H1 (cell line): ENCODE results near the gene RBMS2. TPM values are rescaled to one million over a fixed set of nuclear protein-coding genes. Genes with fewer than 3 reads are reported as not detected.
A peak's percentile ranks its signal among the peaks of the same experiment; 100 is the strongest.

Source experiments
- CTCF ChIA-PET: fragments of 300-600 bp; sonication (Branson Sonifier 250); formaldehyde crosslinking; loops from one replicate; lab custom pipeline; 2021; ENCODE audit not compliant: partially characterized antibody; lab: Charles Lee
- POLR2A ChIA-PET: fragments of 300-600 bp; sonication (Branson Sonifier 250); formaldehyde crosslinking; loops from one replicate; lab custom pipeline; 2021; ENCODE audit warnings: inconsistent platforms; ENCODE audit not compliant: partially characterized antibody; lab: Charles Lee
- DNase-seq, 2 experiments: peaks; one replicate each; pipeline versions ENCODE4 v3.0.0 to v3.0.0-alpha.2; 2010 to 2022; ENCODE audit warnings: low spot score in 2 of 2, low read depth in 1 of 2, mixed read lengths in 1 of 2
- FAIRE-seq: peaks from 2 replicates; lab custom pipeline; 2011; peaks lifted over from hg19 to GRCh38; lab: Jason Lieb, UNC
- H2AFZ ChIP-seq: 2 replicates; pipeline ENCODE4 v1.8.1; 2012; ENCODE audit warnings: low read length, inconsistent platforms
- H2AK5ac ChIP-seq: 2 replicates; pipeline ENCODE4 v1.6.1; 2013; ENCODE audit warnings: low read depth, low read length
- H2BK120ac ChIP-seq: replicated peaks from 2 replicates; pipeline ENCODE3; 2013; ENCODE audit warnings: low read depth, low read length, inconsistent platforms
- H2BK12ac ChIP-seq: 2 replicates; pipeline ENCODE4 v1.6.1; 2013; ENCODE audit warnings: low read depth, low read length
- H2BK15ac ChIP-seq: 2 replicates; pipeline ENCODE4 v1.6.1; 2013; ENCODE audit warnings: low read length
- H2BK20ac ChIP-seq: 2 replicates; pipeline ENCODE4 v1.6.1; 2013; ENCODE audit warnings: low read length
- H2BK5ac ChIP-seq: 2 replicates; pipeline ENCODE4 v1.6.1; 2013; ENCODE audit warnings: low read depth, low read length
- H3K14ac ChIP-seq: 2 replicates; pipeline ENCODE4 v1.6.1; 2013; ENCODE audit warnings: inconsistent platforms; ENCODE audit not compliant: insufficient read length
- H3K18ac ChIP-seq: 2 replicates; pipeline ENCODE4 v1.6.1; 2013; ENCODE audit warnings: low read length; ENCODE audit errors: extremely low read depth
- H3K23ac ChIP-seq: 2 replicates; pipeline ENCODE4 v1.6.1; 2013; ENCODE audit warnings: inconsistent platforms; ENCODE audit not compliant: insufficient read length
- H3K23me2 ChIP-seq: 2 replicates; pipeline ENCODE4 v1.6.1; 2013; ENCODE audit warnings: low read depth, low read length
- H3K27ac ChIP-seq: 2 replicates; pipeline ENCODE4 v1.6.1; 2011; ENCODE audit warnings: low read depth, low read length, inconsistent platforms
- H3K27me3 ChIP-seq, 4 experiments: replicated peaks in 1 of 4; 1 replicate in 1 of 4; 2 replicates in 3 of 4; pipeline versions ENCODE4 v1.6.1 to v1.8.1; 2011 to 2013; ENCODE audit warnings: low read length in 3 of 4, mild to moderate bottlenecking in 3 of 4, inconsistent platforms in 2 of 4, mixed read lengths in 2 of 4, moderate library complexity in 1 of 4; ENCODE audit not compliant: control insufficient read depth in 3 of 4, insufficient read depth in 3 of 4; ENCODE audit errors: extremely low read depth in 1 of 4
- H3K36me3 ChIP-seq, 4 experiments: 2 replicates each; pipeline versions ENCODE4 v1.6.1 to v1.8.1; 2011 to 2013; ENCODE audit warnings: mild to moderate bottlenecking in 4 of 4, low read length in 3 of 4, moderate library complexity in 2 of 4, control low read depth in 1 of 4, inconsistent platforms in 1 of 4; ENCODE audit not compliant: insufficient read depth in 4 of 4, control insufficient read depth in 2 of 4
- H3K4ac ChIP-seq: replicated peaks from 2 replicates; pipeline ENCODE3; 2013; ENCODE audit warnings: low read length, low read depth, mixed read lengths, inconsistent platforms; ENCODE audit not compliant: insufficient read length
- H3K4me1 ChIP-seq, 4 experiments: replicated peaks in 1 of 4; 1 replicate in 1 of 4; 2 replicates in 3 of 4; pipeline versions ENCODE4 v1.6.1 to v1.8.1; 2011 to 2013; ENCODE audit warnings: low read length in 3 of 4, inconsistent platforms in 2 of 4, mixed read lengths in 1 of 4; ENCODE audit not compliant: insufficient read depth in 4 of 4, control insufficient read depth in 3 of 4
- H3K4me2 ChIP-seq, 2 experiments: 2 replicates each; pipeline versions ENCODE4 v1.6.1 to v1.8.1; 2011 to 2013; ENCODE audit warnings: low read depth in 2 of 2, low read length in 2 of 2, control low read depth in 1 of 2, inconsistent platforms in 1 of 2, mild to moderate bottlenecking in 1 of 2; ENCODE audit not compliant: insufficient read depth in 1 of 2
- H3K4me3 ChIP-seq, 4 experiments: fragments of 200-600, 300-600 bp in 1 of 4; sonication (generic), shearing (Covaris generic), sonication (Bioruptor Twin) in 1 of 4; 2 replicates each; pipeline versions ENCODE4 v1.5.1 to v1.8.1; 2011 to 2016; ENCODE audit warnings: low read length in 4 of 4, low read depth in 3 of 4, control low read depth in 2 of 4, inconsistent platforms in 2 of 4, mild to moderate bottlenecking in 2 of 4, mixed read lengths in 1 of 4, moderate library complexity in 1 of 4; ENCODE audit not compliant: insufficient read depth in 2 of 4; ENCODE audit errors: extremely low read depth in 1 of 4
- H3K56ac ChIP-seq: replicated peaks from 2 replicates; pipeline ENCODE3; 2013; ENCODE audit warnings: low read depth, mild to moderate bottlenecking, mixed read lengths, low read length, inconsistent platforms; ENCODE audit not compliant: insufficient read length
- H3K79me1 ChIP-seq: 2 replicates; pipeline ENCODE4 v1.6.1; 2013; ENCODE audit warnings: low read depth, low read length, control low read depth
- H3K79me2 ChIP-seq, 2 experiments: 2 replicates each; pipeline versions ENCODE4 v1.6.1 to v1.8.1; 2012 to 2013; ENCODE audit warnings: low read length in 2 of 2, mild to moderate bottlenecking in 2 of 2, inconsistent platforms in 1 of 2; ENCODE audit not compliant: insufficient read depth in 2 of 2, control insufficient read depth in 1 of 2
- H3K9ac ChIP-seq, 4 experiments: replicated peaks in 1 of 4; 1 replicate in 1 of 4; 2 replicates in 3 of 4; pipeline versions ENCODE4 v1.6.1 to v1.8.1; 2011 to 2013; ENCODE audit warnings: low read depth in 3 of 4, low read length in 3 of 4, control low read depth in 2 of 4, mild to moderate bottlenecking in 2 of 4, moderate library complexity in 2 of 4, inconsistent platforms in 1 of 4; ENCODE audit errors: extremely low read depth in 1 of 4
- H3K9me3 ChIP-seq, 2 experiments: 2 replicates each; pipeline versions ENCODE4 v1.6.1 to v1.8.1; 2012 to 2013; ENCODE audit warnings: mild to moderate bottlenecking in 2 of 2, moderate library complexity in 2 of 2, control low read depth in 1 of 2, inconsistent platforms in 1 of 2, low read depth in 1 of 2, low read length in 1 of 2, mixed read lengths in 1 of 2; ENCODE audit not compliant: insufficient read depth in 2 of 2
- H4K20me1 ChIP-seq, 2 experiments: replicated peaks in 1 of 2; 2 replicates each; pipeline versions ENCODE3 to v1.8.1; 2011 to 2013; ENCODE audit warnings: inconsistent platforms in 2 of 2, low read length in 2 of 2, mild to moderate bottlenecking in 1 of 2; ENCODE audit not compliant: insufficient read depth in 2 of 2, control insufficient read depth in 1 of 2
- H4K5ac ChIP-seq: 2 replicates; pipeline ENCODE4 v1.6.1; 2013; ENCODE audit warnings: low read length, low read depth, mixed read lengths, inconsistent platforms; ENCODE audit not compliant: insufficient read length
- H4K8ac ChIP-seq: 2 replicates; pipeline ENCODE4 v1.8.0; 2013; ENCODE audit warnings: mild to moderate bottlenecking, moderate library complexity, low read length, inconsistent platforms; ENCODE audit not compliant: insufficient read depth; ENCODE audit errors: extremely low read depth
- H4K91ac ChIP-seq: replicated peaks from 2 replicates; pipeline ENCODE3; 2013; ENCODE audit warnings: low read length, mixed read lengths, inconsistent platforms; ENCODE audit not compliant: insufficient read length
- CTCF ChIP-seq, 3 experiments: IDR thresholded peaks; 1 replicate in 2 of 3; 2 replicates in 1 of 3; pipeline versions ENCODE4 v1.5.1 to v1.6.1; 2011; ENCODE audit warnings: low read length in 3 of 3, mild to moderate bottlenecking in 3 of 3, inconsistent platforms in 2 of 3, low read depth in 1 of 3, moderate library complexity in 1 of 3; ENCODE audit not compliant: insufficient read depth in 1 of 3; ENCODE audit errors: control extremely low read depth in 1 of 3
- RFX5 ChIP-seq: IDR thresholded peaks from 2 replicates; pipeline ENCODE4 v1.6.1; 2011; ENCODE audit warnings: low read depth, low read length, improper control_type of control experiment, borderline replicate concordance
- WGBS, 2 experiments: shearing (Covaris generic) in 1 of 2; methylation state at CpG; one replicate each; pipeline versions ENCODE4 v1.1.6 to v1.1.7; 2013 to 2015; ENCODE audit warnings: low lambda C conversion rate in 2 of 2, mixed read lengths in 2 of 2, inconsistent platforms in 1 of 2, low coverage in 1 of 2, missing lambda C conversion rate in 1 of 2; ENCODE audit not compliant: insufficient replicate concordance in 2 of 2, insufficient coverage in 1 of 2, insufficient read length in 1 of 2; ENCODE audit errors: extremely low coverage in 1 of 2, missing lambda C conversion rate in 1 of 2; 5-methylcytosine and 5-hydroxymethylcytosine counted together
- polyA plus RNA-seq, 7 experiments: library from polyadenylated mRNA; depleted of rRNA in 3 of 7; stranded (reverse) in 5 of 7; unstranded in 2 of 7; fragments of >200 nt in 5 of 7; fragments of 200-250 nt in 2 of 7; gene quantifications; 1 replicate in 5 of 7; 2 replicates in 1 of 7; 4 replicates in 1 of 7; pipeline versions ENCODE4 v1.2.1 to v1.2.3, GENCODE V29; 2011 to 2013; ENCODE audit warnings: missing spikeins in 2 of 7, mixed read lengths in 2 of 7
- total RNA-seq: library from RNA; stranded (reverse); fragmentation: NEBNext Ultra II Directional; extraction: Animal tissue kit (Norgen Biotek cat#: 25700); gene quantifications from 2 replicates; pipeline ENCODE4 v1.2.1, GENCODE V29; 2021

RBMS2 gene
- total and polyA plus RNA-seq, 2 of the 8 experiments (the other 6 are each of a cell fraction or from before 2014, with no cell fraction given) = 9.6 to 31.3 TPM

GRCh38 chr12:56591126-56591525, 69.5 kb downstream of the RBMS2 start:
- Histone ChIP-seq H2BK5ac (no peak overlapping the region), H3K9ac (no peak overlapping the region), H2BK120ac (no peak overlapping the region), H2AK5ac (no peak overlapping the region), H3K4ac (no peak overlapping the region), H3K56ac (no peak overlapping the region), H3K4me1 (peaks cover 5 to 13% (median 10%) of the 10 kb centered on the region in 4 experiments; a peak in 6 of 7 replicates), H2BK20ac (no peak overlapping the region), H4K5ac (no peak overlapping the region), H3K14ac (no peak overlapping the region), H3K9me3 (no peaks in the 10 kb centered on the region), H3K4me3 (no peak overlapping the region), H3K23me2 (no peaks in the 10 kb centered on the region), H2BK12ac (no peak overlapping the region), H4K20me1 (peaks cover 0 to 2% of the 10 kb centered on the region in 2 experiments), H3K4me2 (no peak overlapping the region), H3K36me3 (peaks cover 0 to 5% (median 3%) of the 10 kb centered on the region in 4 experiments; a peak in 4 of 8 replicates), H3K23ac (no peak overlapping the region), H3K79me2 (no peaks in the 10 kb centered on the region), H3K27ac (no peak overlapping the region), H3K79me1 (no peaks in the 10 kb centered on the region), H4K8ac (no peak overlapping the region), H3K27me3 (no peaks in the 10 kb centered on the region), H3K18ac (no peak overlapping the region), H4K91ac (no peak overlapping the region), H2BK15ac (no peak overlapping the region), H2AFZ (no peak overlapping the region)
- POLR2A ChIA-PET = interaction anchor here (1.0 to 2.9 kb wide), 6 partner anchors 9 to 351 kb away, joined by 3 to 10 read pairs (median 6); no protein-coding TSS in a partner anchor
- 89% methylated on average over 5 of the region's 5 CpGs; no CpG with 5 or more reads in 1 of the 2 experiments for WGBS, 2 experiments
- CTCF ChIA-PET = interaction anchor here (0.6 to 15.9 kb wide), 27 partner anchors 9 to 623 kb away, joined by 3 to 279 read pairs (median 4); partner anchors contain the start of genes PAN2 and RBMS2
- FAIRE-seq (no peak), DNase-seq (no peak)
- TF ChIP-seq RFX5 (no peak), CTCF (IDR thresholded peaks at IDR 0.05; ENCODE audit: control extremely low read depth in 1 of 3, insufficient read depth in 1 of 3, low read depth in 1 of 3, low read length in 3 of 3) (peak in 2 of 3 experiments; percentile 17 to 27; a peak in 2 of 4 replicates)
